GM04504 (cell line): ENCODE results near the gene RBMS1.
A peak's percentile ranks its signal among the peaks of the same experiment; 100 is the strongest.

Experiments used
- DNase-seq: peaks from one replicate; pipeline ENCODE4 v3.0.0-alpha.2; 2012; ENCODE audit warnings: low read depth

Gene RBMS1

GRCh38 chr2:160360089-160360757 is 133.4 kb downstream of the RBMS1 start:
- DNase-seq = no peak

- peak; percentile 70 for DNase-seq
Measured at GRCh38 chr2:160358046-160358445, 135.6 kb downstream of the RBMS1 start.

GRCh38 chr2:160356485-160356884 is 137.1 kb downstream of the RBMS1 start:
- DNase-seq = no peak

GRCh38 chr2:160355080-160355479 is 138.5 kb downstream of the RBMS1 start:
- DNase-seq = no peak

- no peak for DNase-seq
Measured at GRCh38 chr2:160354677-160355076, 138.9 kb downstream of the RBMS1 start.

- no peak for DNase-seq
Measured at GRCh38 chr2:160353813-160354212, 139.8 kb downstream of the RBMS1 start.

GRCh38 chr2:160353166-160353565 is 140.4 kb downstream of the RBMS1 start:
- no peak for DNase-seq

- DNase-seq = no peak
Measured at GRCh38 chr2:160352500-160352899, 141.1 kb downstream of the RBMS1 start.

GRCh38 chr2:160351956-160352355 is 141.7 kb downstream of the RBMS1 start:
- no peak for DNase-seq

GRCh38 chr2:160349306-160349705 is 144.3 kb downstream of the RBMS1 start:
- DNase-seq = no peak

GRCh38 chr2:160347269-160347863 is 146.2 kb downstream of the RBMS1 start:
- DNase-seq = no peak

- no peak for DNase-seq
Measured at GRCh38 chr2:160345071-160345764, 148.4 kb downstream of the RBMS1 start.

- no peak for DNase-seq
Measured at GRCh38 chr2:160343404-160343803, 150.2 kb downstream of the RBMS1 start.

- no peak for DNase-seq
Measured at GRCh38 chr2:160339726-160340125, 153.9 kb downstream of the RBMS1 start.

GRCh38 chr2:160338901-160339685 is 154.5 kb downstream of the RBMS1 start:
- DNase-seq = no peak

GRCh38 chr2:160337728-160338127 is 155.9 kb downstream of the RBMS1 start:
- no peak for DNase-seq

- DNase-seq = no peak
Measured at GRCh38 chr2:160336635-160337034, 157.0 kb downstream of the RBMS1 start.

- no peak for DNase-seq
Measured at GRCh38 chr2:160336105-160336504, 157.5 kb downstream of the RBMS1 start.

- no peak for DNase-seq
Measured at GRCh38 chr2:160335441-160335840, 158.2 kb downstream of the RBMS1 start.

- DNase-seq = no peak
Measured at GRCh38 chr2:160334028-160334741, 159.4 kb downstream of the RBMS1 start.

GRCh38 chr2:160333324-160334027 is 160.1 kb downstream of the RBMS1 start:
- no peak for DNase-seq
